ENCODE data around the gene GNG12. TPM values are rescaled to one million over a fixed set of nuclear protein-coding genes. Genes with fewer than 3 reads are reported as not detected.

The GNG12 gene
- total RNA-seq, 4 donors from 2014 or later = 69.1 to 161 (median 97.7) TPM

GRCh38 chr1:67739361-67739760 is 93.9 kb downstream of the GNG12 start:
- TF ChIP-seq CTCF (IDR thresholded peaks at IDR 0.05; ENCODE audit: low read depth) = no peak

- no peak for TF ChIP-seq CTCF (IDR thresholded peaks at IDR 0.05; ENCODE audit: low read depth)
Measured at GRCh38 chr1:67738401-67738800, 94.9 kb downstream of the GNG12 start.

- no peak for TF ChIP-seq CTCF (IDR thresholded peaks at IDR 0.05; ENCODE audit: low read depth)
Measured at GRCh38 chr1:67737875-67738274, 95.4 kb downstream of the GNG12 start.

- no peak for TF ChIP-seq CTCF (IDR thresholded peaks at IDR 0.05; ENCODE audit: low read depth)
Measured at GRCh38 chr1:67736750-67737149, 96.5 kb downstream of the GNG12 start.

- no peak for TF ChIP-seq CTCF (IDR thresholded peaks at IDR 0.05; ENCODE audit: low read depth)
Measured at GRCh38 chr1:67735806-67736627, 97.2 kb downstream of the GNG12 start.

- no peak for TF ChIP-seq CTCF (IDR thresholded peaks at IDR 0.05; ENCODE audit: low read depth)
Measured at GRCh38 chr1:67735206-67735605, 98.1 kb downstream of the GNG12 start.

GRCh38 chr1:67734323-67734690 is 99.0 kb downstream of the GNG12 start:
- no peak for TF ChIP-seq CTCF (IDR thresholded peaks at IDR 0.05; ENCODE audit: low read depth)

Measured in subcutaneous adipose tissue (tissue), 4 donors.